ENCODE measurements around the gene ALOX12B. TPM values are rescaled to one million over a fixed set of nuclear protein-coding genes. Genes with fewer than 3 reads are reported as not detected.
A peak's percentile ranks its signal among the peaks of the same experiment; 100 is the strongest.

The ALOX12B gene
- total and polyA plus RNA-seq, 2 of the 13 experiments (the other 11 are each of a cell fraction or from before 2014, with no cell fraction given): 0.13 TPM; not detected in 1

DNA sequence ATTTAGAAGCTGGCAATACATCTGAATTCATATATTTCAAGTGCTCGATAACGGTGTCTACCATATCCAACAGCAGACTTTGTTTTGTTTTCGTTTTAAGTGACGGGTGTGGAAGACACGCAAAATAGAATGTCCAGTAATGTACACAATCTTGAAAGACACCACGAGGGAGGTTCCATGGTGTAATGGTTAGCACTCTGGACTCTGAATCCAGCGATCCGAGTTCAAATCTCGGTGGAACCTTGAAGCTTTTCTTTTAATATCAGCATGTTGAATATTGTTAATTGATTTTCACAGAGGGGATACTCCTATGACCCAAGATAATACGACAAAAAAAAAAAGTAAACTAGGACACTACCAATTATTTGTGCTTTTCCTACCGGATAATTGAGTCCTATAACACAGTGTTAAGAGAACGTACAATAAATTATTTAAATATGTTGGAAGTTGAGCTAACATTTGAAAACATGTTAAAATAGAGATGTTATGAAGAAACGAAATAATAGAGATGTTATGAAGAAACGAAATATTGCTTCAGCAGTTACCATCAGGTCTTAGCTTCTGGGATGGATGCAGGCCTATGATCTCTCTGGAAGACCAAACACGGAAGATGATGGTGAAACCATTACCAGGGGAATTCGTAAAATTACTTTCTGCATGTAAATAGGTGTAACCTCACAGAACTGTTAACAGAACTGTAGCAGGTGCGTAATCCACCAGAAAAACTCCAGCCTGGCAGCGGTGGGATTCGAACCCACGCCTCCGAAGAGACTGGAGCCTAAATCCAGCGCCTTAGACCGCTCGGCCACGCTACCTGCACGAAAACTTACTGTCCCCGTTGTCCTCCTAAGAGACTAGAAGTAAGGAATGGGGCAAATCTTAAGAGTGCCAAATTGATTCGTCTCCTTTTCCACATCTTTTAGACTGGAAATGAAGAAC lies 32.3 kb upstream of the ALOX12B start (continued):
- no peak for TF ChIP-seq ZSCAN31 (CRISPR knock-in tag; IDR thresholded peaks at IDR 0.05; ENCODE audit: low read depth)
- TF ChIP-seq HNRNPL (IDR thresholded peaks at IDR 0.05; ENCODE audit: low read depth, low read length): no peak
- TF ChIP-seq GATA4 (IDR thresholded peaks at IDR 0.05; ENCODE audit: borderline replicate concordance, low read depth): no peak
- TF ChIP-seq ZNF20 (CRISPR knock-in tag; IDR thresholded peaks at IDR 0.05): no peak
- TF ChIP-seq ISL2 (CRISPR knock-in tag; IDR thresholded peaks at IDR 0.05): peak; percentile 42
- TF ChIP-seq MYC (CRISPR knock-in tag; IDR thresholded peaks at IDR 0.05; ENCODE audit: borderline replicate concordance): no peak; the same call in 1 of the 2 replicates
- no peak for TF ChIP-seq HCFC1 (IDR thresholded peaks at IDR 0.05; ENCODE audit: low read depth, low read length)
- TF ChIP-seq CAMTA2 (CRISPR knock-in tag; IDR thresholded peaks at IDR 0.05; ENCODE audit: borderline replicate concordance): no peak
- TF ChIP-seq ZNF577 (CRISPR knock-in tag; IDR thresholded peaks at IDR 0.05; ENCODE audit: borderline replicate concordance, low read depth): no peak
- TF ChIP-seq ZNF572 (CRISPR knock-in tag; IDR thresholded peaks at IDR 0.05): no peak
- TF ChIP-seq, protein P1, sequence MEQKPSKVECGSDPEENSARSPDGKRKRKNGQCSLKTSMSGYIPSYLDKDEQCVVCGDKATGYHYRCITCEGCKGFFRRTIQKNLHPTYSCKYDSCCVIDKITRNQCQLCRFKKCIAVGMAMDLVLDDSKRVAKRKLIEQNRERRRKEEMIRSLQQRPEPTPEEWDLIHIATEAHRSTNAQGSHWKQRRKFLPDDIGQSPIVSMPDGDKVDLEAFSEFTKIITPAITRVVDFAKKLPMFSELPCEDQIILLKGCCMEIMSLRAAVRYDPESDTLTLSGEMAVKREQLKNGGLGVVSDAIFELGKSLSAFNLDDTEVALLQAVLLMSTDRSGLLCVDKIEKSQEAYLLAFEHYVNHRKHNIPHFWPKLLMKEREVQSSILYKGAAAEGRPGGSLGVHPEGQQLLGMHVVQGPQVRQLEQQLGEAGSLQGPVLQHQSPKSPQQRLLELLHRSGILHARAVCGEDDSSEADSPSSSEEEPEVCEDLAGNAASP (CRISPR knock-in tag; IDR thresholded peaks at IDR 0.05; ENCODE audit: borderline replicate concordance): 0 out of 2 replicates have a peak, but pooled peaks have one; percentile 26
- no peak for TF ChIP-seq KMT2B (CRISPR knock-in tag; IDR thresholded peaks at IDR 0.05)
- no peak for TF ChIP-seq ZNF30 (CRISPR knock-in tag; IDR thresholded peaks at IDR 0.05)
- no peak for TF ChIP-seq ZNF557 (CRISPR knock-in tag; IDR thresholded peaks at IDR 0.05)
- TF ChIP-seq, protein P2, sequence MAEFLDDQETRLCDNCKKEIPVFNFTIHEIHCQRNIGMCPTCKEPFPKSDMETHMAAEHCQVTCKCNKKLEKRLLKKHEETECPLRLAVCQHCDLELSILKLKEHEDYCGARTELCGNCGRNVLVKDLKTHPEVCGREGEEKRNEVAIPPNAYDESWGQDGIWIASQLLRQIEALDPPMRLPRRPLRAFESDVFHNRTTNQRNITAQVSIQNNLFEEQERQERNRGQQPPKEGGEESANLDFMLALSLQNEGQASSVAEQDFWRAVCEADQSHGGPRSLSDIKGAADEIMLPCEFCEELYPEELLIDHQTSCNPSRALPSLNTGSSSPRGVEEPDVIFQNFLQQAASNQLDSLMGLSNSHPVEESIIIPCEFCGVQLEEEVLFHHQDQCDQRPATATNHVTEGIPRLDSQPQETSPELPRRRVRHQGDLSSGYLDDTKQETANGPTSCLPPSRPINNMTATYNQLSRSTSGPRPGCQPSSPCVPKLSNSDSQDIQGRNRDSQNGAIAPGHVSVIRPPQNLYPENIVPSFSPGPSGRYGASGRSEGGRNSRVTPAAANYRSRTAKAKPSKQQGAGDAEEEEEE (CRISPR knock-in tag; IDR thresholded peaks at IDR 0.05; ENCODE audit: borderline replicate concordance): no peak
- TF ChIP-seq, protein P3, sequence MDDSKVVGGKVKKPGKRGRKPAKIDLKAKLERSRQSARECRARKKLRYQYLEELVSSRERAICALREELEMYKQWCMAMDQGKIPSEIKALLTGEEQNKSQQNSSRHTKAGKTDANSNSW (CRISPR knock-in tag; IDR thresholded peaks at IDR 0.05; ENCODE audit: borderline replicate concordance): no peak
- no peak for TF ChIP-seq ZNF776 (CRISPR knock-in tag; IDR thresholded peaks at IDR 0.05)
- TF ChIP-seq ZNF354B (CRISPR knock-in tag; IDR thresholded peaks at IDR 0.05): no peak
- TF ChIP-seq ARNTL (CRISPR knock-in tag; IDR thresholded peaks at IDR 0.05): no peak
- TF ChIP-seq, protein P4, sequence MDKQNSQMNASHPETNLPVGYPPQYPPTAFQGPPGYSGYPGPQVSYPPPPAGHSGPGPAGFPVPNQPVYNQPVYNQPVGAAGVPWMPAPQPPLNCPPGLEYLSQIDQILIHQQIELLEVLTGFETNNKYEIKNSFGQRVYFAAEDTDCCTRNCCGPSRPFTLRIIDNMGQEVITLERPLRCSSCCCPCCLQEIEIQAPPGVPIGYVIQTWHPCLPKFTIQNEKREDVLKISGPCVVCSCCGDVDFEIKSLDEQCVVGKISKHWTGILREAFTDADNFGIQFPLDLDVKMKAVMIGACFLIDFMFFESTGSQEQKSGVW (CRISPR knock-in tag; IDR thresholded peaks at IDR 0.05; ENCODE audit: borderline replicate concordance): no peak; the same call in 1 of the 2 replicates
- no peak for TF ChIP-seq ZFP62 (CRISPR knock-in tag; IDR thresholded peaks at IDR 0.05)

Measured in HepG2 (cell line).